Neural cell (in vitro differentiated cells): ENCODE data around the gene RHO.
"Not testable (repeated sequence)": the region's sequence is repeated elsewhere in the genome, so short reads cannot be mapped to it uniquely, and the experiment has no call there.

Source experiments
- CTCF ChIP-seq: fragments of 450-650 bp; IDR thresholded peaks from 2 replicates; pipeline ENCODE4 v1.5.1; 2014; ENCODE audit warnings: antibody characterized with exemption, mild to moderate bottlenecking, moderate library complexity; ENCODE audit not compliant: poor library complexity, severe bottlenecking
- EP300 ChIP-seq: fragments of 450-650 bp; conservative IDR thresholded peaks from 2 replicates; pipeline ENCODE4 v1.6.1; 2014; ENCODE audit warnings: antibody characterized with exemption, mild to moderate bottlenecking, moderate library complexity; ENCODE audit not compliant: poor library complexity, severe bottlenecking
- EZH2 ChIP-seq: fragments of 200-600, 300-800 bp; shearing (Covaris generic), sonication (generic); IDR thresholded peaks from 2 replicates; pipeline ENCODE4 v1.6.1; 2014; ENCODE audit warnings: antibody characterized with exemption, low read length, borderline replicate concordance, mild to moderate bottlenecking; ENCODE audit not compliant: insufficient read depth, poor library complexity, severe bottlenecking
- POLR2AphosphoS5 ChIP-seq: IDR thresholded peaks from 2 replicates; pipeline ENCODE4 v1.6.1; 2012
- RAD21 ChIP-seq: fragments of 450-650 bp; conservative IDR thresholded peaks from 2 replicates; pipeline ENCODE4 v1.6.1; 2014; ENCODE audit warnings: antibody characterized with exemption, mild to moderate bottlenecking, moderate library complexity
- REST ChIP-seq: IDR thresholded peaks from 2 replicates; pipeline ENCODE4 v1.6.1; 2012; ENCODE audit warnings: borderline replicate concordance

- not testable (repeated sequence) for TF ChIP-seq EZH2, CTCF, RAD21, EP300, REST, POLR2AphosphoS5
Observed at GRCh38 chr3:129487868-129488335, 40.5 kb upstream of the RHO start.
